ENCODE measurements around the gene PEDS1. TPM values are rescaled to one million over a fixed set of nuclear protein-coding genes. Genes with fewer than 3 reads are reported as not detected.

The PEDS1 gene
- total RNA-seq, 1 donor from 2014 or later, result 44.1 TPM

- H4K20me1 ChIP-seq (ENCODE audit: insufficient read depth, low read length), result peaks cover 18% of the 10 kb centered on the region
- Mint-ChIP-seq H3K27ac (ENCODE audit: unreplicated experiment) (no peak overlapping the region), H3K4me3 (ENCODE audit: unreplicated experiment) (peak overlapping the region; percentile 60), H3K4me1 (ENCODE audit: low read depth, unreplicated experiment) (no peaks in the 10 kb centered on the region), H3K36me3 (ENCODE audit: low read depth, unreplicated experiment) (peaks cover 32% of the 10 kb centered on the region), H3K27me3 (ENCODE audit: low read depth, unreplicated experiment) (no peaks in the 10 kb centered on the region), H3K9me3 (ENCODE audit: unreplicated experiment) (peaks cover 2% of the 10 kb centered on the region)
- H3K4me1 ChIP-seq (ENCODE audit: insufficient read depth, low read length), result no peaks in the 10 kb centered on the region
- no peaks in the 10 kb centered on the region for H3K27me3 ChIP-seq (ENCODE audit: insufficient read depth, low read length)
- H3K4me3 ChIP-seq (ENCODE audit: insufficient read depth, low read depth, low read length), result no peak overlapping the region
- H3K36me3 ChIP-seq (ENCODE audit: insufficient read depth, low read length), result peaks cover 39% of the 10 kb centered on the region
- no peak overlapping the region for H2AFZ ChIP-seq (ENCODE audit: low read depth, low read length)
- TF ChIP-seq, protein P1, sequence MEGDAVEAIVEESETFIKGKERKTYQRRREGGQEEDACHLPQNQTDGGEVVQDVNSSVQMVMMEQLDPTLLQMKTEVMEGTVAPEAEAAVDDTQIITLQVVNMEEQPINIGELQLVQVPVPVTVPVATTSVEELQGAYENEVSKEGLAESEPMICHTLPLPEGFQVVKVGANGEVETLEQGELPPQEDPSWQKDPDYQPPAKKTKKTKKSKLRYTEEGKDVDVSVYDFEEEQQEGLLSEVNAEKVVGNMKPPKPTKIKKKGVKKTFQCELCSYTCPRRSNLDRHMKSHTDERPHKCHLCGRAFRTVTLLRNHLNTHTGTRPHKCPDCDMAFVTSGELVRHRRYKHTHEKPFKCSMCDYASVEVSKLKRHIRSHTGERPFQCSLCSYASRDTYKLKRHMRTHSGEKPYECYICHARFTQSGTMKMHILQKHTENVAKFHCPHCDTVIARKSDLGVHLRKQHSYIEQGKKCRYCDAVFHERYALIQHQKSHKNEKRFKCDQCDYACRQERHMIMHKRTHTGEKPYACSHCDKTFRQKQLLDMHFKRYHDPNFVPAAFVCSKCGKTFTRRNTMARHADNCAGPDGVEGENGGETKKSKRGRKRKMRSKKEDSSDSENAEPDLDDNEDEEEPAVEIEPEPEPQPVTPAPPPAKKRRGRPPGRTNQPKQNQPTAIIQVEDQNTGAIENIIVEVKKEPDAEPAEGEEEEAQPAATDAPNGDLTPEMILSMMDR (IDR thresholded peaks at IDR 0.05; ENCODE audit: insufficient read depth, low read depth, low read length), result no peak
- TF ChIP-seq EZH2 (IDR thresholded peaks at IDR 0.05; ENCODE audit: insufficient read depth, low read length), result no peak
- H3K9me3 ChIP-seq (ENCODE audit: insufficient read depth, low read depth, low read length), result no peaks in the 10 kb centered on the region
- FAIRE-seq (no peak), DNase-seq (ENCODE audit: low read depth) (no peak)
- no peak overlapping the region for H3K27ac ChIP-seq (ENCODE audit: low read depth, low read length)
- H3K9ac ChIP-seq (ENCODE audit: low read length), result no peak overlapping the region
- peaks cover 9% of the 10 kb centered on the region for H3K79me2 ChIP-seq (ENCODE audit: insufficient read depth, low read length)
- no peak overlapping the region for H3K4me2 ChIP-seq (ENCODE audit: low read length)
These were observed 29.0 kb downstream of the PEDS1 start for GRCh38 chr20:50124496-50124895.

- peaks cover 12% of the 10 kb centered on the region for H4K20me1 ChIP-seq (ENCODE audit: insufficient read depth, low read length)
- H3K27ac ChIP-seq (ENCODE audit: low read depth, low read length), result no peak overlapping the region
- H3K27me3 ChIP-seq (ENCODE audit: insufficient read depth, low read length), result no peaks in the 10 kb centered on the region
- no peak overlapping the region for H3K4me3 ChIP-seq (ENCODE audit: insufficient read depth, low read depth, low read length)
- no peak overlapping the region for H3K4me2 ChIP-seq (ENCODE audit: low read length)
- H3K79me2 ChIP-seq (ENCODE audit: insufficient read depth, low read length), result peaks cover 3% of the 10 kb centered on the region
- Mint-ChIP-seq H3K27ac (ENCODE audit: unreplicated experiment) (peak overlapping the region; percentile 41), H3K9me3 (ENCODE audit: unreplicated experiment) (peaks cover 2% of the 10 kb centered on the region), H3K27me3 (ENCODE audit: low read depth, unreplicated experiment) (no peaks in the 10 kb centered on the region), H3K4me3 (ENCODE audit: unreplicated experiment) (no peak overlapping the region), H3K36me3 (ENCODE audit: low read depth, unreplicated experiment) (peaks cover 28% of the 10 kb centered on the region), H3K4me1 (ENCODE audit: low read depth, unreplicated experiment) (no peaks in the 10 kb centered on the region)
- H3K9ac ChIP-seq (ENCODE audit: low read length), result no peak overlapping the region
- FAIRE-seq (no peak), DNase-seq (ENCODE audit: low read depth) (no peak)
- no peaks in the 10 kb centered on the region for H3K9me3 ChIP-seq (ENCODE audit: insufficient read depth, low read depth, low read length)
- TF ChIP-seq, protein P1 (IDR thresholded peaks at IDR 0.05; ENCODE audit: insufficient read depth, low read depth, low read length), result no peak
- no peak for TF ChIP-seq EZH2 (IDR thresholded peaks at IDR 0.05; ENCODE audit: insufficient read depth, low read length)
- no peak overlapping the region for H2AFZ ChIP-seq (ENCODE audit: low read depth, low read length)
- H3K36me3 ChIP-seq (ENCODE audit: insufficient read depth, low read length), result peaks cover 32% of the 10 kb centered on the region
- H3K4me1 ChIP-seq (ENCODE audit: insufficient read depth, low read length), result no peaks in the 10 kb centered on the region
These were observed 30.1 kb downstream of the PEDS1 start for GRCh38 chr20:50123418-50123817.

- Mint-ChIP-seq H3K9me3 (ENCODE audit: unreplicated experiment) (peaks cover 2% of the 10 kb centered on the region), H3K36me3 (ENCODE audit: low read depth, unreplicated experiment) (peaks cover 24% of the 10 kb centered on the region), H3K27me3 (ENCODE audit: low read depth, unreplicated experiment) (no peaks in the 10 kb centered on the region), H3K27ac (ENCODE audit: unreplicated experiment) (no peak overlapping the region), H3K4me3 (ENCODE audit: unreplicated experiment) (no peak overlapping the region), H3K4me1 (ENCODE audit: low read depth, unreplicated experiment) (no peaks in the 10 kb centered on the region)
- FAIRE-seq, result no peak
- Histone ChIP-seq H3K27ac (ENCODE audit: low read depth, low read length) (no peak overlapping the region), H2AFZ (ENCODE audit: low read depth, low read length) (no peak overlapping the region), H3K9me3 (ENCODE audit: insufficient read depth, low read depth, low read length) (no peaks in the 10 kb centered on the region), H3K79me2 (ENCODE audit: insufficient read depth, low read length) (peaks cover 1% of the 10 kb centered on the region), H3K4me3 (ENCODE audit: insufficient read depth, low read depth, low read length) (no peak overlapping the region), H3K36me3 (ENCODE audit: insufficient read depth, low read length) (peaks cover 29% of the 10 kb centered on the region), H3K9ac (ENCODE audit: low read length) (no peak overlapping the region), H4K20me1 (ENCODE audit: insufficient read depth, low read length) (peaks cover 10% of the 10 kb centered on the region), H3K27me3 (ENCODE audit: insufficient read depth, low read length) (no peaks in the 10 kb centered on the region), H3K4me2 (ENCODE audit: low read length) (no peak overlapping the region), H3K4me1 (ENCODE audit: insufficient read depth, low read length) (no peaks in the 10 kb centered on the region)
- TF ChIP-seq, protein P1 (IDR thresholded peaks at IDR 0.05; ENCODE audit: insufficient read depth, low read depth, low read length), result no peak
- TF ChIP-seq EZH2 (IDR thresholded peaks at IDR 0.05; ENCODE audit: insufficient read depth, low read length), result no peak
- no peak for DNase-seq (ENCODE audit: low read depth)
These were observed 30.8 kb downstream of the PEDS1 start for GRCh38 chr20:50122763-50123162.
